Type B pancreatic cell (in vitro differentiated cells): Measurements from ENCODE around the gene UNC13B. TPM values are rescaled to one million over a fixed set of nuclear protein-coding genes. Genes with fewer than 3 reads are reported as not detected.

Source experiments
- DNase-seq: peaks from one replicate; pipeline ENCODE4 v3.0.0; 2021; ENCODE audit warnings: mixed read lengths; ENCODE audit not compliant: unreplicated experiment; ENCODE audit errors: extremely low spot score
- H3K27ac Mint-ChIP-seq: 2 replicates; pipeline ENCODE4 v1.8.0; 2021; ENCODE audit warnings: mild to moderate bottlenecking, mixed read lengths
- H3K27me3 Mint-ChIP-seq: 2 replicates; pipeline ENCODE4 v1.8.0; 2021; ENCODE audit warnings: mixed read lengths
- H3K36me3 Mint-ChIP-seq: 2 replicates; pipeline ENCODE4 v1.8.0; 2021; ENCODE audit warnings: mixed read lengths
- H3K4me1 Mint-ChIP-seq: one replicate; pipeline ENCODE4 v1.8.0; 2021; ENCODE audit warnings: mixed read lengths; ENCODE audit not compliant: unreplicated experiment
- H3K4me3 Mint-ChIP-seq: 2 replicates; pipeline ENCODE4 v1.8.0; 2021; ENCODE audit warnings: mild to moderate bottlenecking, mixed read lengths
- H3K9me3 Mint-ChIP-seq: 2 replicates; pipeline ENCODE4 v1.8.0; 2021; ENCODE audit warnings: mixed read lengths
- total RNA-seq: library from RNA; stranded (reverse); gene quantifications from 2 replicates; pipeline ENCODE4 v1.2.1, GENCODE V29; 2021; ENCODE audit warnings: low replicate concordance
- TF ChIP-seq, protein P1 (sequence below): fragments of 200-600 bp; sonication (generic); conservative IDR thresholded peaks from 2 replicates; pipeline ENCODE4 v1.5.0; 2021; ENCODE audit warnings: antibody characterized with exemption, mild to moderate bottlenecking

Gene UNC13B
- total RNA-seq, 1 donor from 2014 or later: 48.9 TPM

GRCh38 chr9:35357826-35358225 is 196.0 kb downstream of the UNC13B start:
- Mint-ChIP-seq H3K4me3 (no peak overlapping the region), H3K27me3 (no peaks in the 10 kb centered on the region), H3K9me3 (no peaks in the 10 kb centered on the region), H3K36me3 (peaks cover 12% of the 10 kb centered on the region), H3K4me1 (no peaks in the 10 kb centered on the region), H3K27ac (no peak overlapping the region)
- DNase-seq: no peak
- TF ChIP-seq, protein P1, sequence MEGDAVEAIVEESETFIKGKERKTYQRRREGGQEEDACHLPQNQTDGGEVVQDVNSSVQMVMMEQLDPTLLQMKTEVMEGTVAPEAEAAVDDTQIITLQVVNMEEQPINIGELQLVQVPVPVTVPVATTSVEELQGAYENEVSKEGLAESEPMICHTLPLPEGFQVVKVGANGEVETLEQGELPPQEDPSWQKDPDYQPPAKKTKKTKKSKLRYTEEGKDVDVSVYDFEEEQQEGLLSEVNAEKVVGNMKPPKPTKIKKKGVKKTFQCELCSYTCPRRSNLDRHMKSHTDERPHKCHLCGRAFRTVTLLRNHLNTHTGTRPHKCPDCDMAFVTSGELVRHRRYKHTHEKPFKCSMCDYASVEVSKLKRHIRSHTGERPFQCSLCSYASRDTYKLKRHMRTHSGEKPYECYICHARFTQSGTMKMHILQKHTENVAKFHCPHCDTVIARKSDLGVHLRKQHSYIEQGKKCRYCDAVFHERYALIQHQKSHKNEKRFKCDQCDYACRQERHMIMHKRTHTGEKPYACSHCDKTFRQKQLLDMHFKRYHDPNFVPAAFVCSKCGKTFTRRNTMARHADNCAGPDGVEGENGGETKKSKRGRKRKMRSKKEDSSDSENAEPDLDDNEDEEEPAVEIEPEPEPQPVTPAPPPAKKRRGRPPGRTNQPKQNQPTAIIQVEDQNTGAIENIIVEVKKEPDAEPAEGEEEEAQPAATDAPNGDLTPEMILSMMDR: no peak

GRCh38 chr9:35364817-35365585 is 203.2 kb downstream of the UNC13B start:
- H3K4me3 Mint-ChIP-seq: no peak overlapping the region
- H3K27ac Mint-ChIP-seq: no peak overlapping the region
- DNase-seq: no peak
- no peaks in the 10 kb centered on the region for H3K4me1 Mint-ChIP-seq
- no peaks in the 10 kb centered on the region for H3K9me3 Mint-ChIP-seq
- TF ChIP-seq, protein P1: no peak
- H3K36me3 Mint-ChIP-seq: peaks cover 4% of the 10 kb centered on the region
- H3K27me3 Mint-ChIP-seq: no peaks in the 10 kb centered on the region

DNA sequence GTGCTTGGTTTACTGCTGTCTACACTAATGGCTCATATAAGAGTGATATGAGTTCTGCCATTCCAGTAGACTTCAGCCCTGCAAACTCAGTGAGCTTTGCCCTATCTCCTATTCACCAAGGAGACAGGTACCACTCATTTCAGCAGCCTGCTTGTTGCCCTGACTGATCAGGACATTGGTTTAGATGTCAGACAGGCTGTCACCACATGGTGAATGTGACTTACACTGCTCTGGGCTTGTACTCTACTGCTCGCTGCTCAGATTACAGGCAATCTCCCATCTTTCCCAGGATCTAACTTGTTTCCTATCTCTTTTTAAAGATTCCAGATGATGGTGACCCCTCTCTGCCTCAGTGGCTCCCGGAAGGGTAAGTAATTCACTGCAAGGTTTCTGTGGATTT is 204.8 kb downstream of the UNC13B start:
- TF ChIP-seq, protein P1: no peak
- Mint-ChIP-seq H3K4me3 (no peak overlapping the region), H3K9me3 (no peaks in the 10 kb centered on the region), H3K27me3 (no peaks in the 10 kb centered on the region), H3K4me1 (no peaks in the 10 kb centered on the region), H3K27ac (no peak overlapping the region), H3K36me3 (peaks cover 11% of the 10 kb centered on the region)
- DNase-seq: no peak

DNA sequence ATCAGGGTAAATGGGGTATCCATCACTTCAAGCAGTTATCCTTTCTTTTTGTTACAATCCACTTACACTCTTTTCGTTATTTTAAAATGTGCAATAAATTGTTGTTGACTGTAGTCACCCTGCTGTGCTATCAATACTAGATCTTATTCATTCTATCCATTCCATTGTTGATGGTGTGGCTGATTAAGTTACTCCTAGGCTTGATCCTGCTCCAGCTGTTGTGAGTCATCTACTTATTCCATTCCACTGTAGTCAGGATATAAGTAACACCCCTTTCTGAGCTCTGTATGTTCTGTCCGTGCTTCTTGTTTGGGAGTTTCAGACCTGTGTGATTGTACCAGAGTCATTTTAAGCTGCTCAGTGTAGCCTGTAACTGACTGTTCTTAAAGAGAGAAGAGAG is 205.6 kb downstream of the UNC13B start:
- Mint-ChIP-seq H3K4me3 (no peak overlapping the region), H3K9me3 (no peaks in the 10 kb centered on the region), H3K27ac (no peak overlapping the region), H3K4me1 (no peaks in the 10 kb centered on the region), H3K36me3 (peaks cover 11% of the 10 kb centered on the region), H3K27me3 (no peaks in the 10 kb centered on the region)
- no peak for DNase-seq
- TF ChIP-seq, protein P1: no peak

DNA sequence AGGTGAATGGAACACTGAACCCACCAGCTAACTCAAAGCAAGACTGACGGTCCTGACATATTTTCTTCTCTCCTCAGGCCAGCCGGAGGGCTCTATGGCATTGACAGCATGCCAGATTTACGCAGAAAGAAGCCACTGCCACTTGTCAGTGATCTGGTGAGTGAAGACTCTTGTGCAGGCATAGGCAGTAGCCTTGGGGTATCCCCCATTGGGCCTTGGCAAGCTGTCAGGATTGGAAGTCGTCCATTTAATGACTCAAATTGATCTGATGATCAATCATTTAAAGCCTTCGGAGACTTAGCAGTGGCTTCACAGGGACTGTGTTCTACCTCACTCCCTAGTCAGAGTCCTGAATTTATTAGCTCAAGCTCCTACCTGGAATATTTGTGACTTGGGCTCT is 208.4 kb downstream of the UNC13B start:
- no peaks in the 10 kb centered on the region for H3K27me3 Mint-ChIP-seq
- TF ChIP-seq, protein P1: no peak

More for the DNA sequence above, 208.4 kb downstream of the UNC13B start:
- H3K27ac Mint-ChIP-seq: no peak overlapping the region
- no peaks in the 10 kb centered on the region for H3K9me3 Mint-ChIP-seq
- no peak overlapping the region for H3K4me3 Mint-ChIP-seq
- no peaks in the 10 kb centered on the region for H3K4me1 Mint-ChIP-seq
- DNase-seq: no peak
- peaks cover 14% of the 10 kb centered on the region for H3K36me3 Mint-ChIP-seq
